ENCODE results near the gene CDCA7. TPM values are rescaled to one million over a fixed set of nuclear protein-coding genes. Genes with fewer than 3 reads are reported as not detected.

The CDCA7 gene
- total RNA-seq, 1 donor, result 6.2 TPM

DNA sequence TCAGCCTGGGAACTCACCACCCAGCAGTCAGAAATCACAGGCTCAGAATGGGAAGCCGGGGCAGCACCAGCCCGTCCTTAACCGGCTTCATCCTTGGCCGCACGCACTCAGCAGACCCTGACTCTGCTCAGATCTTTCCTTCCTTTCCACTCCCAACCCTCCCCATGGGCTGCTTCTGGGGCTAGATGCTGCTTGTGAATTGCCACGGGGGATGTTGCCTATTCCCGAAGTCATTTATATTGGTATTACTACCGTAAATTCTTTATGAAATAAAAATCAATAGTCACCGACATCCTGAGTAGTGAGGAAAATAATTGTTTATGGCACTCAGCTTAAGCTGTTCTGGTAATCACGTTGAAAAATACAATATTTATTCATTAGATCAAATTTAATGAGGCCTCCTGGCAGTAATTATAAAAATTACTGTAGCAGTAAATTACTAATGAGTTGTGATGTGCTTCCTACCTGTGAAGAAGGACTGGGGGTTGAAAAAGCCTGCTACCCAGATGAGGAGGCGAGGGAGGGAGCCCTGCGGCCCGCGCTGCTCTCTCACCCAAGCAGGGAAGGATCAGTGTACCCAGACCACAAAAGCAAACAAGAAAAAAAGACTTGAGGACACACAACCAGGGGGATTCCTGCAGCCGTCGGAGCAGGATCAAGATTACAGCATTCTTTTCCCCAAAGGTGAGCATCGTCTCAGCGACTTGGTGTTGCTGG is 31.5 kb downstream of the CDCA7 start:
- no peak for TF ChIP-seq CTCF (IDR thresholded peaks at IDR 0.05; ENCODE audit: insufficient read depth, low read length)
- H3K4me3 ChIP-seq (ENCODE audit: low read depth, low read length), result no peak overlapping the region
- DNase-seq (ENCODE audit: low read depth), result no peak

DNA sequence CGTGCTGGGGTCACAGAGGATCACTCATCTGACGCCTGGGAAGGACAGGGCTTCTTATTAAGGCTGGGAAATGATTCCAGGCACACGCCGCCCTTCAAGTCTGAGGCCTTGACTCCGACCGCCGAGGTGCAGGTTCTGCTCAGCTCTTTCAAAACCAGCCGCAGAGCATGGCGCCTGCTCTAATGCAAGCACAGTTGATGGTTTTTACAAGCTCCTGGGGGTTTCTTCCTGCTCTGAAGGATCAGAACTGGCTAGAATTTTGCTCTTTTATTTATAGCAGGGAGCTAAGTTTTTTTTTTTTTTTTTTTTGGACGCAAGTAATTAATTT is 32.0 kb downstream of the CDCA7 start:
- no peak for DNase-seq (ENCODE audit: low read depth)
- TF ChIP-seq CTCF (IDR thresholded peaks at IDR 0.05; ENCODE audit: insufficient read depth, low read length), result no peak
- H3K4me3 ChIP-seq (ENCODE audit: low read depth, low read length), result no peak overlapping the region

DNA sequence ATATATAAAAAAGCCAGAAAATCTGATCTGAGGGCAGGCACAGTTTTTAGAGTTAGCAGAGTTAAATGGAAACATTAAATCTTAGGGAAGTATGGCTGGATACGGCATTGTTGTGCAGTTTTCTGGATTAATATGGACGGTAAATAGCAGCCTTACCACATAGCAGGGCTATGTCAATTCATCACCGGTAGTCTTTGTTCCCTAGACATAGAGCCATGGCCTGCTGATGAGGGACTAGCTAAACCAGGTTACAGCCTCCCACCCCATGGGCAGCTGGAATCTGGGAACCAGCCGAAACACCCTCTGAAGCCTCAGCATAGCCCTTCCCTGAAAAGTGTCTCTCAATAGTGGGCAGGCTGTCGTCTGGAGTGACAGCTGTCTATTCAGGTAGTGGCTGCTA is 32.4 kb downstream of the CDCA7 start:
- TF ChIP-seq CTCF (IDR thresholded peaks at IDR 0.05; ENCODE audit: insufficient read depth, low read length), result no peak
- no peak for DNase-seq (ENCODE audit: low read depth)
- H3K4me3 ChIP-seq (ENCODE audit: low read depth, low read length), result no peak overlapping the region

- TF ChIP-seq CTCF (IDR thresholded peaks at IDR 0.05; ENCODE audit: insufficient read depth, low read length), result no peak
- DNase-seq (ENCODE audit: low read depth), result no peak
- H3K4me3 ChIP-seq (ENCODE audit: low read depth, low read length), result no peak overlapping the region
These were observed 33.0 kb downstream of the CDCA7 start for GRCh38 chr2:173387660-173388059.

- no peak for TF ChIP-seq CTCF (IDR thresholded peaks at IDR 0.05; ENCODE audit: insufficient read depth, low read length)
- H3K4me3 ChIP-seq (ENCODE audit: low read depth, low read length), result no peak overlapping the region
- no peak for DNase-seq (ENCODE audit: low read depth)
These were observed 34.1 kb downstream of the CDCA7 start for GRCh38 chr2:173388795-173389194.

GRCh38 chr2:173390036-173390435 is 35.4 kb downstream of the CDCA7 start:
- DNase-seq (ENCODE audit: low read depth), result no peak
- H3K4me3 ChIP-seq (ENCODE audit: low read depth, low read length), result no peak overlapping the region
- TF ChIP-seq CTCF (IDR thresholded peaks at IDR 0.05; ENCODE audit: insufficient read depth, low read length), result no peak

- H3K4me3 ChIP-seq (ENCODE audit: low read depth, low read length), result no peak overlapping the region
These were observed 38.1 kb downstream of the CDCA7 start for GRCh38 chr2:173392731-173393130.

More at GRCh38 chr2:173392731-173393130, 38.1 kb downstream of the CDCA7 start:
- no peak for DNase-seq (ENCODE audit: low read depth)
- TF ChIP-seq CTCF (IDR thresholded peaks at IDR 0.05; ENCODE audit: insufficient read depth, low read length), result no peak

Measured in fibroblast of the aortic adventitia (primary cell).